Measurements from ENCODE around the gene SPATA3. TPM values are rescaled to one million over a fixed set of nuclear protein-coding genes. Genes with fewer than 3 reads are reported as not detected.

SPATA3 gene
- total and polyA plus RNA-seq, 2 experiments from 2014 or later = not detected

DNA sequence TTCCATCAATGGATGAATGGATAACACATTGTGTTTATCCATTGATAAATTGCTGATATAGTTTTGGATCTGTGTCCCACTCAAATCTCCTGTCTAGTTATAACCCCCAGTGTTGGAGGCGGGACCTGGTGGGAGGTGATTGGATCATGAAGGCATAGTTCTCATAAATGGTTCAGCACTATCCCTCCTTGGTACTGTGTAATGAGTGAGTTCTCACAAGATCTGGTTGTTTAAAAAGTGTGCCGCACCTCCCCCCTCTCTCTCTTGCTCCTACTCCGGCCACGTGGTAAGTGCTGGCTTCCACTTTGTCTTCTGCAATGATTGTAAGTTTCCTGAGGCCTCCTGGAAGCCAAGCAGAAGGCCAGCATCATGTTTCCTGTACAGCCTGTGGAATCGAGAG lies 23.9 kb upstream of the SPATA3 start (continued):
- TF ChIP-seq, protein P1, sequence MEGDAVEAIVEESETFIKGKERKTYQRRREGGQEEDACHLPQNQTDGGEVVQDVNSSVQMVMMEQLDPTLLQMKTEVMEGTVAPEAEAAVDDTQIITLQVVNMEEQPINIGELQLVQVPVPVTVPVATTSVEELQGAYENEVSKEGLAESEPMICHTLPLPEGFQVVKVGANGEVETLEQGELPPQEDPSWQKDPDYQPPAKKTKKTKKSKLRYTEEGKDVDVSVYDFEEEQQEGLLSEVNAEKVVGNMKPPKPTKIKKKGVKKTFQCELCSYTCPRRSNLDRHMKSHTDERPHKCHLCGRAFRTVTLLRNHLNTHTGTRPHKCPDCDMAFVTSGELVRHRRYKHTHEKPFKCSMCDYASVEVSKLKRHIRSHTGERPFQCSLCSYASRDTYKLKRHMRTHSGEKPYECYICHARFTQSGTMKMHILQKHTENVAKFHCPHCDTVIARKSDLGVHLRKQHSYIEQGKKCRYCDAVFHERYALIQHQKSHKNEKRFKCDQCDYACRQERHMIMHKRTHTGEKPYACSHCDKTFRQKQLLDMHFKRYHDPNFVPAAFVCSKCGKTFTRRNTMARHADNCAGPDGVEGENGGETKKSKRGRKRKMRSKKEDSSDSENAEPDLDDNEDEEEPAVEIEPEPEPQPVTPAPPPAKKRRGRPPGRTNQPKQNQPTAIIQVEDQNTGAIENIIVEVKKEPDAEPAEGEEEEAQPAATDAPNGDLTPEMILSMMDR (conservative IDR thresholded peaks at IDR 0.05; ENCODE audit: low read depth in 2 of 2) = no peak
- TF ChIP-seq, protein P2, sequence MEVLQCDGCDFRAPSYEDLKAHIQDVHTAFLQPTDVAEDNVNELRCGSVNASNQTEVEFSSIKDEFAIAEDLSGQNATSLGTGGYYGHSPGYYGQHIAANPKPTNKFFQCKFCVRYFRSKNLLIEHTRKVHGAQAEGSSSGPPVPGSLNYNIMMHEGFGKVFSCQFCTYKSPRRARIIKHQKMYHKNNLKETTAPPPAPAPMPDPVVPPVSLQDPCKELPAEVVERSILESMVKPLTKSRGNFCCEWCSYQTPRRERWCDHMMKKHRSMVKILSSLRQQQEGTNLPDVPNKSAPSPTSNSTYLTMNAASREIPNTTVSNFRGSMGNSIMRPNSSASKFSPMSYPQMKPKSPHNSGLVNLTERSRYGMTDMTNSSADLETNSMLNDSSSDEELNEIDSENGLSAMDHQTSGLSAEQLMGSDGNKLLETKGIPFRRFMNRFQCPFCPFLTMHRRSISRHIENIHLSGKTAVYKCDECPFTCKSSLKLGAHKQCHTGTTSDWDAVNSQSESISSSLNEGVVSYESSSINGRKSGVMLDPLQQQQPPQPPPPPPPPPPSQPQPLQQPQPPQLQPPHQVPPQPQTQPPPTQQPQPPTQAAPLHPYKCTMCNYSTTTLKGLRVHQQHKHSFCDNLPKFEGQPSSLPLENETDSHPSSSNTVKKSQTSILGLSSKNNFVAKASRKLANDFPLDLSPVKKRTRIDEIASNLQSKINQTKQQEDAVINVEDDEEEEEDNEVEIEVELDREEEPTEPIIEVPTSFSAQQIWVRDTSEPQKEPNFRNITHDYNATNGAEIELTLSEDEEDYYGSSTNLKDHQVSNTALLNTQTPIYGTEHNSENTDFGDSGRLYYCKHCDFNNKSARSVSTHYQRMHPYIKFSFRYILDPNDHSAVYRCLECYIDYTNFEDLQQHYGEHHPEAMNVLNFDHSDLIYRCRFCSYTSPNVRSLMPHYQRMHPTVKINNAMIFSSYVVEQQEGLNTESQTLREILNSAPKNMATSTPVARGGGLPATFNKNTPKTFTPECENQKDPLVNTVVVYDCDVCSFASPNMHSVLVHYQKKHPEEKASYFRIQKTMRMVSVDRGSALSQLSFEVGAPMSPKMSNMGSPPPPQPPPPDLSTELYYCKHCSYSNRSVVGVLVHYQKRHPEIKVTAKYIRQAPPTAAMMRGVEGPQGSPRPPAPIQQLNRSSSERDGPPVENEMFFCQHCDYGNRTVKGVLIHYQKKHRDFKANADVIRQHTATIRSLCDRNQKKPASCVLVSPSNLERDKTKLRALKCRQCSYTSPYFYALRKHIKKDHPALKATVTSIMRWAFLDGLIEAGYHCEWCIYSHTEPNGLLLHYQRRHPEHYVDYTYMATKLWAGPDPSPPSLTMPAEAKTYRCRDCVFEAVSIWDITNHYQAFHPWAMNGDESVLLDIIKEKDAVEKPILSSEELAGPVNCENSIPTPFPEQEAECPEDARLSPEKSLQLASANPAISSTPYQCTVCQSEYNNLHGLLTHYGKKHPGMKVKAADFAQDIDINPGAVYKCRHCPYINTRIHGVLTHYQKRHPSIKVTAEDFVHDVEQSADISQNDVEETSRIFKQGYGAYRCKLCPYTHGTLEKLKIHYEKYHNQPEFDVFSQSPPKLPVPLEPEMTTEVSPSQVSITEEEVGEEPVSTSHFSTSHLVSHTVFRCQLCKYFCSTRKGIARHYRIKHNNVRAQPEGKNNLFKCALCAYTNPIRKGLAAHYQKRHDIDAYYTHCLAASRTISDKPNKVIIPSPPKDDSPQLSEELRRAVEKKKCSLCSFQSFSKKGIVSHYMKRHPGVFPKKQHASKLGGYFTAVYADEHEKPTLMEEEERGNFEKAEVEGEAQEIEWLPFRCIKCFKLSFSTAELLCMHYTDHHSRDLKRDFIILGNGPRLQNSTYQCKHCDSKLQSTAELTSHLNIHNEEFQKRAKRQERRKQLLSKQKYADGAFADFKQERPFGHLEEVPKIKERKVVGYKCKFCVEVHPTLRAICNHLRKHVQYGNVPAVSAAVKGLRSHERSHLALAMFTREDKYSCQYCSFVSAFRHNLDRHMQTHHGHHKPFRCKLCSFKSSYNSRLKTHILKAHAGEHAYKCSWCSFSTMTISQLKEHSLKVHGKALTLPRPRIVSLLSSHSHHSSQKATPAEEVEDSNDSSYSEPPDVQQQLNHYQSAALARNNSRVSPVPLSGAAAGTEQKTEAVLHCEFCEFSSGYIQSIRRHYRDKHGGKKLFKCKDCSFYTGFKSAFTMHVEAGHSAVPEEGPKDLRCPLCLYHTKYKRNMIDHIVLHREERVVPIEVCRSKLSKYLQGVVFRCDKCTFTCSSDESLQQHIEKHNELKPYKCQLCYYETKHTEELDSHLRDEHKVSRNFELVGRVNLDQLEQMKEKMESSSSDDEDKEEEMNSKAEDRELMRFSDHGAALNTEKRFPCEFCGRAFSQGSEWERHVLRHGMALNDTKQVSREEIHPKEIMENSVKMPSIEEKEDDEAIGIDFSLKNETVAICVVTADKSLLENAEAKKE (CRISPR knock-in tag; IDR thresholded peaks at IDR 0.05) = no peak

DNA sequence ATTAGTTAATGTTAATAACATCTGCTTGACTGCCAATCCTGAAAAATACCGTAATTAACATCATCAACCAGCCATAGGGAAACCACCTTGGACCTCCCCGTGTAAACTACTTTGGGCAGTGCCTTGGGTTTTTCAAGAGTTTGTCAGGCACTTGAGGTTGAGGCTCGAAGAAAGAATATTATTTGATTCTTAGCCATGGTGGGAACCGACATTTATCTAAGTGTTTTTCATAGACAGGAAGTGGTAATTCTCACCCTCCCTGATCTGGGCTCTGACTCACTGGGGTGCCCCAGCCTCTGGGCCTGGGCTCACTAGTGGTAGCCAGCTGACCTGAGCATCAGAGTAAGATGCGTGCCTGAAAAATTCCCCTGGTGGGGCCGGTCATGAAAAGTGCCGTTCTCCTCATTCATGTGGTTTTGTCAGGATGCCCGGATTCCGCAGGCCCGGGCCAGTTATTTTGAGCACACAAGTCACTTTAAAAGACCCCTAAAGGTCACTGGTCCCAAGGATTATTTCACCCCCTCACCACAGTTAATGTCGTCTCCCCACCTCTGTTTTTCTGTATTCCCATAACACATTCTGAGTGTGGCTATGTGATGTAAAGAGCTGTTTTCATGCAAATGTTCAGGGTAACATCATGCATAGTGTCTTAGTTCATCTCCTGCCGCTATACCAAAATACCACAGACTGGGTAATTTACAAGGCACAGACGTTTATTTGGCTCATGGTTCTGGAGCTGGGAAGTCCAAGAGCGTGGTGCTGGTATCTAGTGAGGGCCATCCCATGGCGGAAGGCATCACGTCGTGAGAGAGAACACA lies 21.6 kb upstream of the SPATA3 start:
- Histone ChIP-seq H3F3A (replicated peaks; ENCODE audit: low read depth) (no peaks in the 10 kb centered on the region), H3K4me1 (ENCODE audit: insufficient read depth) (no peaks in the 10 kb centered on the region), H3K36me3 (ENCODE audit: insufficient read depth) (no peaks in the 10 kb centered on the region), H3K27ac (ENCODE audit: low read depth) (no peak overlapping the region), H3K79me2 (replicated peaks; ENCODE audit: insufficient read depth) (no peaks in the 10 kb centered on the region), H3K27me3 (ENCODE audit: insufficient read depth) (no peaks in the 10 kb centered on the region), H3K4me2 (no peak overlapping the region), H2AFZ (no peak overlapping the region), H4K20me1 (replicated peaks; ENCODE audit: insufficient read depth) (no peaks in the 10 kb centered on the region), H3K4me3 (no peak overlapping the region), H3K9me2 (ENCODE audit: insufficient read depth) (no peaks in the 10 kb centered on the region)
- Mint-ChIP-seq H3K36me3 (ENCODE audit: low read depth) (no peaks in the 10 kb centered on the region), H3K4me1 (peaks cover 8% of the 10 kb centered on the region; the same call in 2 of the 3 replicates), H3K27me3 (ENCODE audit: insufficient read depth, low read depth, poor library complexity) (no peaks in the 10 kb centered on the region), H3K4me3 (no peak overlapping the region), H3K9me3 (peaks cover 9% of the 10 kb centered on the region), H3K27ac (no peak overlapping the region)
- DNase-seq (ENCODE audit: low spot score) (no peak), ATAC-seq (no peak)
- TF ChIP-seq CREB1 (CRISPR knock-in tag; IDR thresholded peaks at IDR 0.05; ENCODE audit: low read depth) (no peak), STAT1 (IDR thresholded peaks at IDR 0.05; ENCODE audit: unreplicated experiment) (no peak), EZH2phosphoT487 (IDR thresholded peaks at IDR 0.05; ENCODE audit: unreplicated experiment) (no peak), EZH2 (IDR thresholded peaks at IDR 0.05; ENCODE audit: low read depth, unreplicated experiment) (no peak), POLR2AphosphoS5 (IDR thresholded peaks at IDR 0.05; ENCODE audit: low read depth) (no peak)
- TF ChIP-seq, protein P3, sequence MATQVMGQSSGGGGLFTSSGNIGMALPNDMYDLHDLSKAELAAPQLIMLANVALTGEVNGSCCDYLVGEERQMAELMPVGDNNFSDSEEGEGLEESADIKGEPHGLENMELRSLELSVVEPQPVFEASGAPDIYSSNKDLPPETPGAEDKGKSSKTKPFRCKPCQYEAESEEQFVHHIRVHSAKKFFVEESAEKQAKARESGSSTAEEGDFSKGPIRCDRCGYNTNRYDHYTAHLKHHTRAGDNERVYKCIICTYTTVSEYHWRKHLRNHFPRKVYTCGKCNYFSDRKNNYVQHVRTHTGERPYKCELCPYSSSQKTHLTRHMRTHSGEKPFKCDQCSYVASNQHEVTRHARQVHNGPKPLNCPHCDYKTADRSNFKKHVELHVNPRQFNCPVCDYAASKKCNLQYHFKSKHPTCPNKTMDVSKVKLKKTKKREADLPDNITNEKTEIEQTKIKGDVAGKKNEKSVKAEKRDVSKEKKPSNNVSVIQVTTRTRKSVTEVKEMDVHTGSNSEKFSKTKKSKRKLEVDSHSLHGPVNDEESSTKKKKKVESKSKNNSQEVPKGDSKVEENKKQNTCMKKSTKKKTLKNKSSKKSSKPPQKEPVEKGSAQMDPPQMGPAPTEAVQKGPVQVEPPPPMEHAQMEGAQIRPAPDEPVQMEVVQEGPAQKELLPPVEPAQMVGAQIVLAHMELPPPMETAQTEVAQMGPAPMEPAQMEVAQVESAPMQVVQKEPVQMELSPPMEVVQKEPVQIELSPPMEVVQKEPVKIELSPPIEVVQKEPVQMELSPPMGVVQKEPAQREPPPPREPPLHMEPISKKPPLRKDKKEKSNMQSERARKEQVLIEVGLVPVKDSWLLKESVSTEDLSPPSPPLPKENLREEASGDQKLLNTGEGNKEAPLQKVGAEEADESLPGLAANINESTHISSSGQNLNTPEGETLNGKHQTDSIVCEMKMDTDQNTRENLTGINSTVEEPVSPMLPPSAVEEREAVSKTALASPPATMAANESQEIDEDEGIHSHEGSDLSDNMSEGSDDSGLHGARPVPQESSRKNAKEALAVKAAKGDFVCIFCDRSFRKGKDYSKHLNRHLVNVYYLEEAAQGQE (IDR thresholded peaks at IDR 0.05; ENCODE audit: unreplicated experiment) = no peak
